ENCODE data around the gene SMAD5.

The SMAD5 gene

GRCh38 chr5:136201870-136202269, 69.2 kb downstream of the SMAD5 start:
- no peak for DNase-seq (ENCODE audit: low read depth)
- no peak overlapping the region for H3K4me3 ChIP-seq (ENCODE audit: low read length)
- TF ChIP-seq CTCF (conservative IDR thresholded peaks at IDR 0.05; ENCODE audit: low read length): no peak

GRCh38 chr5:136202469-136203205, 70.0 kb downstream of the SMAD5 start:
- TF ChIP-seq CTCF (conservative IDR thresholded peaks at IDR 0.05; ENCODE audit: low read length): no peak
- no peak overlapping the region for H3K4me3 ChIP-seq (ENCODE audit: low read length)

GRCh38 chr5:136203303-136203922, 70.8 kb downstream of the SMAD5 start:
- no peak for TF ChIP-seq CTCF (conservative IDR thresholded peaks at IDR 0.05; ENCODE audit: low read length)
- no peak for DNase-seq (ENCODE audit: low read depth)
- no peak overlapping the region for H3K4me3 ChIP-seq (ENCODE audit: low read length)

More at GRCh38 chr5:136202469-136203205, 70.0 kb downstream of the SMAD5 start:
- DNase-seq (ENCODE audit: low read depth): no peak

- H3K4me3 ChIP-seq (ENCODE audit: low read length): no peak overlapping the region
- TF ChIP-seq CTCF (conservative IDR thresholded peaks at IDR 0.05; ENCODE audit: low read length): no peak
- DNase-seq (ENCODE audit: low read depth): no peak
Observed at GRCh38 chr5:136205061-136205702, 72.5 kb downstream of the SMAD5 start.

- DNase-seq (ENCODE audit: low read depth): no peak
- no peak overlapping the region for H3K4me3 ChIP-seq (ENCODE audit: low read length)
- no peak for TF ChIP-seq CTCF (conservative IDR thresholded peaks at IDR 0.05; ENCODE audit: low read length)
Observed at GRCh38 chr5:136205941-136206340, 73.3 kb downstream of the SMAD5 start.

GRCh38 chr5:136206361-136206760, 73.7 kb downstream of the SMAD5 start:
- no peak for DNase-seq (ENCODE audit: low read depth)
- H3K4me3 ChIP-seq (ENCODE audit: low read length): no peak overlapping the region
- TF ChIP-seq CTCF (conservative IDR thresholded peaks at IDR 0.05; ENCODE audit: low read length): no peak

Data from AG10803 (cell line).